ENCODE results near the gene AMELX. TPM values are rescaled to one million over a fixed set of nuclear protein-coding genes. Genes with fewer than 3 reads are reported as not detected.

The AMELX gene

Small RNA genes within 50 kb of the gene (small RNA-seq; reads per million reads assigned to genes)
- gene MIR548AX (ENCODE audit: insufficient read depth), result not detected
